ENCODE data around the gene MBP. TPM values are rescaled to one million over a fixed set of nuclear protein-coding genes. Genes with fewer than 3 reads are reported as not detected.
A peak's percentile ranks its signal among the peaks of the same experiment; 100 is the strongest.

MBP gene
- total RNA-seq, 1 donor from 2014 or later, result 2.0 TPM

- no peak overlapping the region for H3K27ac Mint-ChIP-seq (ENCODE audit: unreplicated experiment)
- H3K27me3 Mint-ChIP-seq (ENCODE audit: low read depth), result no peaks in the 10 kb centered on the region
- DNase-seq (ENCODE audit: low read depth, low spot score), result no peak
- peaks cover 35% of the 10 kb centered on the region for H3K4me1 Mint-ChIP-seq
- no peaks in the 10 kb centered on the region for H3K9me3 Mint-ChIP-seq
- no peaks in the 10 kb centered on the region for H3K36me3 Mint-ChIP-seq (ENCODE audit: low read depth)
- H3K4me3 Mint-ChIP-seq, result no peak overlapping the region
- TF ChIP-seq CTCF (conservative IDR thresholded peaks at IDR 0.05), result no peak
Measured at GRCh38 chr18:77070627-77071026, 62.0 kb downstream of the MBP start.

- Mint-ChIP-seq H3K27me3 (ENCODE audit: low read depth) (no peaks in the 10 kb centered on the region), H3K9me3 (no peaks in the 10 kb centered on the region), H3K4me3 (no peak overlapping the region), H3K4me1 (peaks cover 35% of the 10 kb centered on the region), H3K36me3 (ENCODE audit: low read depth) (no peaks in the 10 kb centered on the region), H3K27ac (ENCODE audit: unreplicated experiment) (no peak overlapping the region)
- no peak for DNase-seq (ENCODE audit: low read depth, low spot score)
- no peak for TF ChIP-seq CTCF (conservative IDR thresholded peaks at IDR 0.05)
Measured at GRCh38 chr18:77069931-77070330, 62.7 kb downstream of the MBP start.

GRCh38 chr18:77069482-77069881, 63.1 kb downstream of the MBP start:
- peak overlapping the region; percentile 35 for H3K27ac Mint-ChIP-seq (ENCODE audit: unreplicated experiment)
- H3K27me3 Mint-ChIP-seq (ENCODE audit: low read depth), result no peaks in the 10 kb centered on the region
- no peak for DNase-seq (ENCODE audit: low read depth, low spot score)
- no peaks in the 10 kb centered on the region for H3K9me3 Mint-ChIP-seq
- H3K4me3 Mint-ChIP-seq, result no peak overlapping the region
- H3K4me1 Mint-ChIP-seq, result peaks cover 35% of the 10 kb centered on the region
- TF ChIP-seq CTCF (conservative IDR thresholded peaks at IDR 0.05), result no peak
- H3K36me3 Mint-ChIP-seq (ENCODE audit: low read depth), result no peaks in the 10 kb centered on the region

GRCh38 chr18:77068321-77069312, 64.0 kb downstream of the MBP start:
- Mint-ChIP-seq H3K9me3 (no peaks in the 10 kb centered on the region), H3K4me1 (peaks cover 35% of the 10 kb centered on the region), H3K27ac (ENCODE audit: unreplicated experiment) (peak overlapping the region; percentile 45), H3K36me3 (ENCODE audit: low read depth) (no peaks in the 10 kb centered on the region), H3K4me3 (no peak overlapping the region), H3K27me3 (ENCODE audit: low read depth) (no peaks in the 10 kb centered on the region)
- TF ChIP-seq CTCF (conservative IDR thresholded peaks at IDR 0.05), result no peak
- DNase-seq (ENCODE audit: low read depth, low spot score), result no peak

GRCh38 chr18:77067291-77068061, 65.1 kb downstream of the MBP start:
- peak overlapping the region; percentile 69 for H3K27ac Mint-ChIP-seq (ENCODE audit: unreplicated experiment)
- TF ChIP-seq CTCF (conservative IDR thresholded peaks at IDR 0.05), result no peak
- H3K36me3 Mint-ChIP-seq (ENCODE audit: low read depth), result no peaks in the 10 kb centered on the region
- peaks cover 35% of the 10 kb centered on the region for H3K4me1 Mint-ChIP-seq
- no peaks in the 10 kb centered on the region for H3K27me3 Mint-ChIP-seq (ENCODE audit: low read depth)
- DNase-seq (ENCODE audit: low read depth, low spot score), result no peak
- H3K9me3 Mint-ChIP-seq, result no peaks in the 10 kb centered on the region
- H3K4me3 Mint-ChIP-seq, result no peak overlapping the region
